GM19238 (cell line): ENCODE measurements around the gene MPHOSPH8.
"Not testable (repeated sequence)": the region's sequence is repeated elsewhere in the genome, so short reads cannot be mapped to it uniquely, and the experiment has no call there.

ENCODE experiments used
- DNase-seq: peaks from one replicate; pipeline ENCODE4 v3.0.0; 2011; ENCODE audit warnings: low spot score; ENCODE audit not compliant: insufficient read length

MPHOSPH8 gene

DNA sequence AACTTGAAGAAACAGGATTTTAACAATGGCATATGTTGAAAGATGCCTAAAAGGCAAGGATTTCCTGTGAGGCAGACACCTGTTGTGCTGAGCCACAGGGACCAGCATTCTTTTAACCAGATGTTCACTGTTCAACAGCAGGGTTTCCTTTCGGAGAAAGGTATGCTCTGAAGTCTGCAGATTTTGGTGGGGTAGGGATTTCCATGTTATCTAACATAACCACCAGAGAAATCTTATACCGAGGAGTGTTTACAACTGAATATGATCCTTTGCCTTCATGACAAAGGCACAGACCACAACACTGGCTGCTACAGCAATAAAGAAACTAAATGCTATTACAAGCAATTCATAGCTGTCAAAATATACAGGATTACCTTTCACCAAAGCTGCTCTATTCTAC lies 48.1 kb downstream of the MPHOSPH8 start:
- DNase-seq: no peak

DNA sequence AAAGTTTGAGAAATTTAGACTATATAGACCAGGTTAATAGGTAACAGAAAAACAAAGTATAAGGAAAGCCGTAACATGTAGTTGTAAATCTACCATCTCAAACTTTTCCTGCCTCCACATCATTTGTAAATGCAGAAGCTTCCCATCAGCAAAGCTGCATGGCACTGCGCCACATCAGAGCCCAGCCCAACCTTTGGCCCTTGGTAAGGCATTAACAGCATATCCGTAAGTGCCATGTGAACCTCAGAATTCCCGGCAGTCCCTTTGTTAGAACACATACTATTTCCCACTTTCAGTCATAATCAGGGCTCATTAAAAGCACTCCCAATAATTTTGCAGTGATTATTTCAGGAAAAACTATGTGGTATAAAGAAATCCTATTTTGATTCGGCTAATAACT lies 51.6 kb downstream of the MPHOSPH8 start:
- DNase-seq: no peak

DNA sequence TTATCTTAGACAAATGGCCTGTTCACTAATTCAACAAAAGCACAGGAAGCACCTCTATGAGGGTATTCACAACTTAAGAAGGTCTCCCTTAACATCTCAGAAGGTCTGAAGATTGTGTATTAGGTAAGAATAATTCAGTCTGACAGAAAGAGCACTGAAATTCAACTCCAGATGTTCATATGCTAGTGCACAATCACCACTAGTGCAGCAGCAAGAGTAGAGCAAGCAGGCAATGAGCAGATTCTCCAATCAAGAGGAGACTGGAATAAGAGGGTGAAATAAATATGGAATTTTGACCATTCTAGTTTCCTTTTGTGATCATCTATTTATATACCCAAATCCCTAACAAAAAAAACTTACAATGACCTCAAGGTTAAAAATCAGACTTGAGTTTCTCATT lies 52.0 kb downstream of the MPHOSPH8 start:
- no peak for DNase-seq

DNA sequence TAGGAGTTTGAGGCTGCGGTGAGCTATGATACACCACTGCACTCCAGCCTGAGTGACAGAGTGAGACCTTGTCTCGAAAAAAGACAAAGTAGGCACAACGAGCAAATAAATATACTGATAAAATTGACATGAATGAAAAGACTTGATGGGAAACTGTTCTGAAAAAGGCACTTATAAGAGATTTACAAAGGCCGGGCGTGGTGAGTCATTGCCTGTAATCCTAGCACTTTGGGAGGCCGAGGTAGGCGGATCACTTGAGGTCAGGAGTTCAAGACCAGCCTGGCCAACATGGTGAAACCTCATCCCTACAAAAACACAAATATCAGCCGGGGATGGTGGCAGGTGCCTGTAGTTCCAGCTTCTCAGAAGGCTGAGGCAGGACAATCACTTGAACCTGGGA lies 58.0 kb downstream of the MPHOSPH8 start:
- not testable (repeated sequence) for DNase-seq

DNA sequence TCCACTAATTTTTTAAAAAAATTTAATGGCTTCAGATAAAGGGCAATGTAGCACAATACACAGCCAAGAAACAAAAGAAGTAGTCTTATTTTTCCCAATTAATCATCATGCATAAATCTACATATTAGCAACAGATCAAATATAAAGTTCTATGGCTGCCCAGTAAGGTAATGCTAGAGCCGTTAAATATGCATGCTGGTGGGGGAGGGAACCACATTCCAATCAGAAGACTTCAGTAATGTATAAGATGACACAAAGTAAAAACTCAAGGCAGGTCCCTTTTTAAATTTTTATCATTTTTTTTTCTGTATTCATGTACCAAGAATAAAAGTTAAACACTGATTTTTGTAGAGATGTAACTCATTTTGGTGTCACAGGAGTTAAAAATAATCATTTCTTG lies 62.0 kb downstream of the MPHOSPH8 start:
- DNase-seq: no peak

DNA sequence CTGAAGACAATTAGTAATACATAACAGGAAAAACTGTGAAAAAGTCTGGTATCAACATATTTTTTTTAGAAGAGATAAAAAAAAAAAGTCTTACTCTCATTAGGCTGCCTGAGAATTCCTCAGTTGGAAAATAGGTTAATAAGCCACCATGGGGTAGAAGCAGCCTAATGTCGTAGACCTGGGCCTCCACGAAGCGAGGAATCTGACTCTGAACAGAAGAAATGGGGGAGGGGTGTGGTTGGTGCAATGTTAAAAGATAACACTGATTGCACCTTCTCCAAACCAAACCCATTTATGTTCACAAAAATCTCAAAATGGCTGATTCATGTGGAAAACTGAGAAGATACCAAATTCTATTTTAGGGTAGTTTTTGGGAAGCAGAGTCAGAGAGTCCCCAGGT lies 62.4 kb downstream of the MPHOSPH8 start:
- no peak for DNase-seq

DNA sequence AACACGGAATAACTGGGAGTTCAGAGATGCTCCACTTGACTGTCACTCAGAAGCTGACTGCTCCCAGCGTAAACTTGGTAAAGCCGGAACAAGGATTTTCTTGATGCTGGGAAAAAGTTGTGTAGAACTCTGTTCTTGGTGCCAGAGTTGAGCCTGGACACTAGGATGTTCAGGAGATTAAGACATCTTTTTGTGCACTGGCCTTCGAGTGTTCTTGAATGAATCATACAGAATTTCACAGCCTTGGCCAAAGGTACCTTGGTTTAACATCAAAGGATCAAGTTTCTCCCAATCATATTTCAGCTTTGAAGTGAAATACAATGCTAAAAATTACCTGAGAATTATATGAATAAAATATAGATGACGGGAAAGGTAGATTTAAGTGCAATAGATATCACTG lies 67.5 kb downstream of the MPHOSPH8 start:
- DNase-seq: not testable (repeated sequence)

DNA sequence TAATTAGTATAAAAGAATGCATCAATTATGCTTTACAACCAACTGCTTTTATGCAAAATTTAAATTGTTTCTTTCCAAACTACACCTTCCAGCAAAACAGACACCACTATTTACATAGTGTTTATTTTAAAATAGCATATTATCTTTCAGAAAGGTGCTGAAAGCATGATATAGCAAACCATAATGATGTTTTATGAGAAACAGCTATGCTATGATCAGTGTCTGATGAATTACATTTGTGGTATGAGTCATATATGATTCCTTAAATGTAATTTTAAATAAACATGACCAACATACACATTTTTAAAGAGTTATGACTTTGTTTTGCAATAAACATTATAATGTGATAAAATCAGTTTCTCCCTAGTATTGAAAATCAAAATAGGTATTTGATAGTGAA lies 68.2 kb downstream of the MPHOSPH8 start:
- DNase-seq: not testable (repeated sequence)

DNA sequence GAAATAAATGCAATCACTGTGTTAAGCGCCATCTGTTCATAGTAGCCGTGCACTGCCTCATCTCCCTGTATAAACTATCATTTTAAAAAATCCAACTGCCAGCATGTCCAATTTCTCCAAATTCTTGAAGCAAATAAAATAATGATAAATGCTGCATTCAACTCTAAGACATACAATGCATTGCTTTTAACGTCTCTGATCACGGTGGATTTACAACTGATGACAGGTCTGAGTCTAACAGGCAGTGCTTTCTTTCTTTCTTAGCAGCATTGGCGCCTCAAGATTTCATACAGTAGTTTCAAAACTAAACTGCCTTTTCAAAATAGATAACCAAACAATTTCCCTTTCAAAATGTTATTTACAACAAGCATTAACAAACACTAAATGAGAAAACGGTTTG lies 70.8 kb downstream of the MPHOSPH8 start:
- DNase-seq: not testable (repeated sequence)

DNA sequence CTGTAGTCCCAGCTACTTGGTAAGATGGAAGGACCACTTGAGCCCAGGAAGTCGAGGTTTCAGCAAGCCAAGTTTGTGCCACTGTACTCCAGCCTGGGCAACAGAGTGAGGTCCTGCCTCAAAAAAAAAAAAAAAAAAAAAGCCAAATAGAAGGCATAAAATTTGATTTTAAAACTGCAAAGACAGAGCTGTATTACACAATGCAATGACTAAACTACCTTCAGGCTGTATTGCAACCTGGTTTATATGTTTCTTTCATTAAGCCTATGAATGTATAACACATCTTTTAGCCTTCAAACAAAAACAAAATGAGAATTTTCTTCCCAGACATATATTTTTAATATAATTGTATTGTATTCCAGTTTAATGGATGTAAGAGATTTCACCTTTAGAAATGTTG lies 75.6 kb downstream of the MPHOSPH8 start:
- not testable (repeated sequence) for DNase-seq

DNA sequence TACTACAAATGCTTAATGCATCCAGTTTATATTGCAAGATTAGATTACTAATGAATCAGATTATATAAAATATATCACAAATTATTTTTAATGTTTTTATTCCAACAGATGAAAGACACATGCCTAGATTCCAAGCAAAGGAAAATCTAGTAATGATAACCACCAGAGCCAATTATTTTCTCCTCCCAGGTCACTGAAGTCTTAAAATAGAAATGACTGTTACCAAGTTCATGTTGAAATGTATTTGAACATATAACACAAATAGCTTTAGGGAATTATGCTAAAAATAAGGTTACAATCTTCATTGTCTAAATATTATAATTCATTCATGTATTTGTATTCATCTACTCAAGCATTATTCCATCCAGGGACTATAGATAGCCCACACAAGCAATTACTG lies 76.3 kb downstream of the MPHOSPH8 start:
- not testable (repeated sequence) for DNase-seq

DNA sequence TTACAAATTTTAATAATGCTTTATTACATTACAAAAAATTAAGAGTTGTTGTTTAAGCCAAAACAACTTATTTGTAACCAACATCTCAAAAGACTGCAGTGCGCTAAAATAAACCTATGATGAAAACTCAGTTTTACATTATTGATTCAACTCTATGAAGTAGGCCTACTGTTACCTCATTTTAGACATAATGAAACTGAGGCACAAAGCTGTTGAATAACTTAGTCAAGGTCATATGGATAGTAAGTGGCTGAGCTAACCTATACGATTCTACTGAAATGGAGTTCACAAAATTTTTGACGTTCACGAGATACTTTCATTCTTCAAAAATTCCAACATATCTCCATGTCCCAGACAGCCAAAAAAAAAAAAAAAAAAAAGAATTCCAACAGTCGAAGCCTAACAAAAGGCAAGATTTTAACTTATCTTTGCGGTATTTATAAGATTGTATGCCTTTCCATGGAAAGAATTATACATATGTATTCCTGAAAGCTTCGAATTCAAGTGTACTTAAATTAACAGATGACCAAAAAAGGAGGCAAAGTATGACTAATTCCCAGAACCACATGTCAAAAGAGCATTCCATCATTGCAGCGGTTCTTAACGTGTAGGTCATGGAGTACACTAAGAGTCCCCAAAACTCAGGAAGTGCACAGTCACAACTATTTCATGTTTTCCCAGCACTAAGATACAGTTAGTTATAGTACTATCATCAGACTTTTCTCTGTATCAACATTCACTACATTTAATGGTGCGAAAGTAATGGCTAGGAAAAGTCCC lies 79.9 kb downstream of the MPHOSPH8 start:
- no peak for DNase-seq

DNA sequence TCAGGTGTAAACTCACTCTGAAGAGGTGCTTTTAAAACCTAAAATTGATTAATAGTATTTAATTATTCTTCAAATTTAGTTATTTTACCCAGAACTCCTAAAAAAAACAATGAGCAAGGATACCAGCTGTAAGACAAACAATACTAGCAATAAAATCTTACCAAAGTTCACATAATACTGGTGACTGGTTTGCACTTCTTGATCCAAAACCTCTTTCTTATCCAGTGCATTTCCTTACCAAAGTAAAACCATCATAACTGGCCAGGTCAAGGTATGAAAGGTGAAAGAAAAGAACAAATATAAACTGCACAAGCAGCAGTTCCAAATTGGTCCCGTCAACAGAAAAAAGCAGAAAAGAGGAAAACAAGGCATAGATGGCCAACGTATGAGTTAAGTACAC lies 86.6 kb downstream of the MPHOSPH8 start:
- DNase-seq: no peak
